HUES64 (cell line): Measurements from ENCODE around the gene APOL2.
"Not testable (repeated sequence)": the region's sequence is repeated elsewhere in the genome, so short reads cannot be mapped to it uniquely, and the experiment has no call there.

Experiments used
- H3K27ac ChIP-seq: 2 replicates; pipeline ENCODE4 v1.7.0; 2013; ENCODE audit warnings: low read depth, low read length, inconsistent platforms
- H3K27me3 ChIP-seq: 2 replicates; pipeline ENCODE4 v1.6.1; 2013; ENCODE audit warnings: mild to moderate bottlenecking, low read length; ENCODE audit not compliant: insufficient read depth
- H3K36me3 ChIP-seq: 2 replicates; pipeline ENCODE4 v1.6.1; 2013; ENCODE audit warnings: mild to moderate bottlenecking, low read length; ENCODE audit not compliant: insufficient read depth
- H3K4me1 ChIP-seq: 2 replicates; pipeline ENCODE4 v1.6.1; 2013; ENCODE audit warnings: mild to moderate bottlenecking, low read length, moderate library complexity; ENCODE audit not compliant: insufficient read depth
- H3K4me3 ChIP-seq: 2 replicates; pipeline ENCODE4 v1.5.1; 2013; ENCODE audit warnings: mild to moderate bottlenecking, low read length, moderate library complexity
- H3K9ac ChIP-seq: 2 replicates; pipeline ENCODE4 v1.6.1; 2013; ENCODE audit warnings: mild to moderate bottlenecking, low read depth, low read length
- H3K9me3 ChIP-seq: 2 replicates; pipeline ENCODE4 v1.6.1; 2013; ENCODE audit warnings: low read depth, low read length; ENCODE audit not compliant: insufficient read depth
- WGBS: fragments of 150-250, 120-280 bp; methylation state at CpG from one replicate; pipeline ENCODE4 v1.1.7; 2013; ENCODE audit warnings: missing lambda C conversion rate; 5-methylcytosine and 5-hydroxymethylcytosine counted together

Gene APOL2

DNA sequence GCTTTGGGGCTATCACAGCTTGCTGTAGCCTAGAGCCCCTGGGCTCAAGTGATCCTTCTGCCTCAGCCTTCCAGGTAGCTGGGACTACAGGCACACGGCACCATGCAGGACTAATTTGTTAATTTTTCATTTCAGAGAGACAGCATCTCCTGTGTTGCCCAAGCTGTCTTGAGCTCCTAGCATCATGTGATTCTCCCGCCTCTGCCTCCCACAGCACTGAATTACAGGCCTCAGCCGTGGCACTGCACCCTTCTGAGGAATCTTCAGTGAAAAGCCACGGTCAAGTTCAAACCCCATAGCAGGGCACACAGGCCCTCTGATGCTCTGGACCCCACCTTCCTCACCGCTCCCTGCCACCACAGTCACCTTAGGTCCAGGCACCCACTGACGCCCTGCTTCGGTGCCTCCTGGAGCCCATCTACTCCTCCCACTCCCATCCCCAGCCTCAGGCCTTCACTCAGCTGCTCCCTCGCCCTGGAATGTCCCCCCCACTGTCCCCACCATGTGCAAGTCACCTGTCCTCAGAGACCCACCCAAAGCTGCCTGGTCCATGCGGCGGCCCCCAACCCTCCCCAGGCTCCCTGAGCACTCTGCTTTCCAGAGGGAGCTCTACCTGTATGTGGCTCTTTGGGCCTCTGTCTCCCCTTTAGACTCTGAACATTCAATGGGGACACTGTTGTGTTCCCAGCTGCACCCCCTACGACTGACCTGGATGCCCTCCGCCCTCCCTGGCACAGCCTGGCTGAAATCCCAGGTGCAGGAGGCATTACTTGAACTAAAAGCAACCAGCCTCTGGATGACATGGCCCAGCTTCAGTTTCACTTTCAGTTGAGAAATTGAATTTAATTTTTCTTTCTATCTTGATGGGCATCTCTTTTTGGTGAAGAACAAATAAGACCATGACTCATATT, 1.6 kb downstream of the APOL2 start:
- peaks cover 14% of the 10 kb centered on the region for H3K4me1 ChIP-seq
- WGBS = 92% methylated on average over 12 of the region's 12 CpGs
- H3K4me3 ChIP-seq = no peak overlapping the region
- H3K27me3 ChIP-seq = no peaks in the 10 kb centered on the region
- no peak overlapping the region for H3K27ac ChIP-seq
- H3K9me3 ChIP-seq = no peaks in the 10 kb centered on the region
- H3K36me3 ChIP-seq = 0 out of 2 replicates have a peak, but pooled peaks cover 4% of the 10 kb centered on the region
- no peak overlapping the region for H3K9ac ChIP-seq

DNA sequence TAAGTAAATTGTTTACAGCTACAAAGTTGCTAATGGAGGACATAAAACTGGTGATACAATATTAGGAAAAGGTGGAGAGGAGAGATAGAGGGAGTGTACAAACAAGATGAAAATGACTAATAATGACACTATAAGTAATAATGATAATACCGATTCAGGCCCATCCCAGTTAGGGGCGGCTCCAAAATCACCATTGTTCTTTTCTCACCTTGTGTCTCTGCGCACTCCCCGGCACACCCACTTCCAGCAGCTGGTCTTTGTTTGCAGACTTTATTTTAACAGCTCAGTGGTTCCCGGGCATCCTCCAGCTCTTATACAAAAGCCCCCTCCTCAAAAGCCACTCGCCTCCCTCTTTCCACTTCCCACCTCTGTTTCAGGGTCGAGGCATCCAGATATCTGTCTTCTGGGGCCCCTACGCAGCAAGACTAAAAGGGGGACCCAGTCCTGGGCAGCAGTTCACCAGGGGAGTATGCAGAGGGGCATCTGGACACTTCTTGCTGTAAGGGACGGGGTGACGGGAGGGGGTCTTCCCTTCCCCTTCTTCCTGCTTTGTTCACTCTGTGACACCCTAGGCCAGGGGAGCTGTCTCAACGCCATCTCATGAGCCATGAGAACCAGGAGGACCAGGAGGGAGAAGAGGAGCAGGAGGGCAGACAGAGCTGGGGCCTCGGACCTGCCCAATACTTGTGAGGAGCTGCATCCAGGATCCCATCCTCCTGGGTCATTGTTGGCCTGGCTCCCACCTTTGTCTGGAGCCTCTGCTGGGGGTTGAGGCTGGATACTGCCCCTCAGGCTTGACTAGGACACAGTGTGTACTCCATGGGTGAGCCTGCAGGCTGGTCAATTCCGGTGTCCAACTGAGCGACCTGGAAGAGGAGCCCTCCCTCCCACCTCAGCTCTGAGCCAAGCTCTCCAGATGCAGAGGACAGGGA, 2.7 kb downstream of the APOL2 start:
- Histone ChIP-seq H3K36me3 (0 out of 2 replicates have a peak, but pooled peaks cover 4% of the 10 kb centered on the region), H3K4me1 (peaks cover 14% of the 10 kb centered on the region), H3K9ac (no peak overlapping the region), H3K9me3 (no peaks in the 10 kb centered on the region), H3K27me3 (no peaks in the 10 kb centered on the region), H3K27ac (no peak overlapping the region), H3K4me3 (no peak overlapping the region)
- 91% methylated on average over 14 of the region's 14 CpGs for WGBS

DNA sequence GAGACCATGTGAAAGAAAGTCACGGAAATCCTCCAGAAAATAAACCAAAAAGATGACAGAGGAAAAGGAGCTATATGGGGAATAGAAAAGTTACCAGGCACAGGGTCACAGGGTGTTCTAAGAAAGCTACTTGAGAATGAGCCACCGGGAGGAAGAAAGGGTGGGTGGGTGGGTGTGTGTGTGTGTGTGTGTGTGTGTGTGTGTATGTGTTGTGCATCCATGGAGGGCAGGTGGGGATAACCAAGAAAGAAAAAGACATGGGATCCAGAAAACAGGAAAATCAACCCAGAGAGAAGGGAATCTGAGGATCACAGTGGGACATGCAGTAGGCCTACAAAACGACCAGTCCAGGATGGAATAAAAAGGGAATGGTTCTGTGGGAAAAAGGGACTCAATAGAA, 3.7 kb downstream of the APOL2 start:
- Histone ChIP-seq H3K9me3 (no peaks in the 10 kb centered on the region), H3K27me3 (no peaks in the 10 kb centered on the region), H3K36me3 (0 out of 2 replicates have a peak, but pooled peaks cover 11% of the 10 kb centered on the region), H3K4me3 (no peak overlapping the region), H3K4me1 (peaks cover 14% of the 10 kb centered on the region), H3K9ac (no peak overlapping the region), H3K27ac (no peak overlapping the region)
- WGBS = 92% methylated on average over 3 of the region's 3 CpGs

DNA sequence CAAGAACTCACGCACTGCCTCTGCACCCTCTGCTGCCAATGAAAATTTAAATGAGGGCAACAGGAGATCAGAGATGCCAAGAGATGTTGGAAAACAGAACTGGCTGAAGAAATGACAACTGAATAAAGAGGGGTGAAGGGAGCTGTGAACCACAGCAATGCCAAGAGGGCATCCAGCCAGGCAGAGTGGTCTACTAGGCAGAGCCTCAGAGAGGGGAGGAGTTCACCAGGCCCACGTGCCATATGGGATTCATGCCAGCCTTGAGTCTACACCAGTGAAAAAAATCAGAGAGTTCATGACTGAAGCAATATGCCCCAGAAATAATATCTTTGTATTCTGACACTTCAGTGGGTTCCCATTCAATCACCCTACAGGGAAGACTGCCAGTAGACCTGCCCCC, 4.4 kb downstream of the APOL2 start:
- Histone ChIP-seq H3K27me3 (no peaks in the 10 kb centered on the region), H3K4me3 (no peak overlapping the region), H3K9ac (no peak overlapping the region), H3K36me3 (0 out of 2 replicates have a peak, but pooled peaks cover 13% of the 10 kb centered on the region), H3K27ac (no peak overlapping the region), H3K4me1 (peaks cover 13% of the 10 kb centered on the region), H3K9me3 (no peaks in the 10 kb centered on the region)
- WGBS = 93% methylated on average over 2 of the region's 2 CpGs

DNA sequence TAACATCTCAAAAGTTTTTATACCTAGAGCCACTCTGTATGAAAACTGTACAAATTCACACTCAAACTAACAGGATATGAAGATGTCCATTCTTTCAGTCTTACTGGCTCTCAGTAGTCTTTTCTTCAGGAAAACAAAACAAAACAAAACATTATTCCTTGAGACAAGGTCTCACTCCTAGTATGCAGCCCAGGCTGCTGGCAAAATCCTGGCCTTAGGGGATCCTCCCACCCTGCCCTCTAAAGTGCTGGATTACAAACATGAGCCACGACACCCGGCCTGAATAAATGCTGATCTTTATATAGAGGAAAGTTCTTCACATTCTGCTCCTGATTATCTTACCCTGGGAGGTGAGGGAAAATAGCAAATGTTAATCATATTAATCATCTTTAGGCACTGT, 5.1 kb downstream of the APOL2 start:
- no CpG with 5 or more reads among the region's 2 CpGs for WGBS

DNA sequence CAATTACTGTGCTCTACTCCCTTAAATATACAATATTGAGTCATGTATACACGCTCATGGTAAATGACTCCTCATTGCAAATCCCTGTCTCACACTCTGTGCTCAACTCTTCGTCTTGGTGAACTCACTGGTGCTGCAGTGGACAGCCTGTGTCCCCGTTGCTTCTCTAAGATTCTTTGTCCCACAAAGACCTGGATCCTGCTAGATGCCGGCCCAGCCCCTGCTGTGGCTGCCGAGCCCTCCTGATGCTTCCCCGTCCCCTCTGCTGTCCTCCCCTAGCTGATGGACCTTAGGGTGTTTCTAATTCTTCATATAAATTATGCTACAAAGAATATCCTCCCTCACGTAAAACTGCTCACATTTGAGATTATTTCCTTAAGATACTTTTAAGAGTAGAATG, 5.5 kb downstream of the APOL2 start:
- 0 out of 2 replicates have a peak, but pooled peaks cover 13% of the 10 kb centered on the region for H3K36me3 ChIP-seq
- no peaks in the 10 kb centered on the region for H3K9me3 ChIP-seq
- no peak overlapping the region for H3K27ac ChIP-seq
- 89% methylated on average over 6 of the region's 7 CpGs for WGBS
- H3K4me1 ChIP-seq = peaks cover 4% of the 10 kb centered on the region
- no peak overlapping the region for H3K9ac ChIP-seq
- no peaks in the 10 kb centered on the region for H3K27me3 ChIP-seq
- H3K4me3 ChIP-seq = no peak overlapping the region

More for the DNA sequence above, 5.1 kb downstream of the APOL2 start:
- H3K9me3 ChIP-seq = no peaks in the 10 kb centered on the region
- H3K27ac ChIP-seq = no peak overlapping the region
- H3K9ac ChIP-seq = no peak overlapping the region
- peaks cover 8% of the 10 kb centered on the region for H3K4me1 ChIP-seq
- H3K27me3 ChIP-seq = no peaks in the 10 kb centered on the region
- no peak overlapping the region for H3K4me3 ChIP-seq
- H3K36me3 ChIP-seq = 0 out of 2 replicates have a peak, but pooled peaks cover 13% of the 10 kb centered on the region

DNA sequence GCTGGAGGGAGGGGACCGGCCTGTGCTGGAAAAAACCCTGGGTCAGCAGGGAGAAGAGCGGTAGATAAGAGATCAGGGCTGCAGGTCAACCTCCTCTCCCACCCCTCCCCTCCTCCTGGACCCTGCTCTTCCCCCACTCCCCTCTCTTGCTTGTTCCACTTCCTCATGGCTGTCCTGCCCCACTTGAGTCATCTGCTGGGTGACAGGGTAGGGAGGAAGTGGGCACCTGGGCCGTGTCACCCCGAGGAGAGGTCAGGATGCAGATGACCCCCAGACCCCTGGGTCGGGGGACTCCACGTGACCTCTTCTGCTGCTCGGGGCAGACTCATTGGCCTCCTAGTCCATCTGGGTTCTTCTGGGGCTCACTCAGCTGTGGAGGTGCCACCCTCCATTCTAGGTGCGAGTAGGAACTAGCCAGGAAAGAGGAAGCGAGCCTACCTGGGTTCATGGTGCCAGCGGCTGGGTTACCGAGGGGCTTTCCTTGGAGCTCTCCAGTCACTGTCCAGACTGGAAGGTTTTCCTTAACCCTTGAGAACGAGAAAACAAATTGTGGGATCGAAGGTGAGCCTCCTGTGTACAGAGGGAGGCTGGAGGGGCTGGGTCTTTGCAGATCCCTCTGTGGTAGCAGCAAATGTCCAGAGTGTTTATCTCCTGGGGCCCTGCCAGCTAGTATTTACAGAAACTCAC, 6.5 kb downstream of the APOL2 start:
- H3K27me3 ChIP-seq = no peaks in the 10 kb centered on the region
- WGBS = 93% methylated on average over 13 of the region's 13 CpGs
- no peak overlapping the region for H3K4me3 ChIP-seq
- no peaks in the 10 kb centered on the region for H3K9me3 ChIP-seq
- no peak overlapping the region for H3K9ac ChIP-seq
- no peaks in the 10 kb centered on the region for H3K4me1 ChIP-seq
- H3K36me3 ChIP-seq = 0 out of 2 replicates have a peak, but pooled peaks cover 13% of the 10 kb centered on the region
- no peak overlapping the region for H3K27ac ChIP-seq

DNA sequence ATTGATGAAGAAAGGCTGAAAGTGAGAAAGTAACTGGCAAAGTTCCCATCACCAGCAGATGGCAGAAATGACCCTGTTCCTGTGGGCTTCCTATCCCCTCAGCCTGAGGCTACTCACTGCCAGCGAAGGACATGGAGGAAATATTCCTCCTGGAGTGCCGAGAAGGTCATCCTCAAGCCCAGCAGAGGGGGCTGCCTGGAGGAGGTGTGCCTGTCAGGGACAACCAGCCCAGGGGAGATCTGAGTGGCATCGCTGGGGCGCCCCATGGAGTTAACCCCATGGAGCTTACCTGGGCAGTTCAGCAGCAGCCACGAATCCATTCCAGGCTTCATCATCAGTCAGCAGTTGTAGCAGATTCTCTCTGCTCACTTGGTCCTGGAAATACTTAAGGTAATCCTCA, 8.3 kb downstream of the APOL2 start:
- not testable (repeated sequence) for H3K27ac ChIP-seq, H3K4me1 ChIP-seq, H3K9ac ChIP-seq, H3K27me3 ChIP-seq, H3K4me3 ChIP-seq, H3K9me3 ChIP-seq
- 0 out of 2 replicates have a peak, but pooled peaks cover 13% of the 10 kb centered on the region for H3K36me3 ChIP-seq
- 70% methylated on average over 5 of the region's 5 CpGs for WGBS

DNA sequence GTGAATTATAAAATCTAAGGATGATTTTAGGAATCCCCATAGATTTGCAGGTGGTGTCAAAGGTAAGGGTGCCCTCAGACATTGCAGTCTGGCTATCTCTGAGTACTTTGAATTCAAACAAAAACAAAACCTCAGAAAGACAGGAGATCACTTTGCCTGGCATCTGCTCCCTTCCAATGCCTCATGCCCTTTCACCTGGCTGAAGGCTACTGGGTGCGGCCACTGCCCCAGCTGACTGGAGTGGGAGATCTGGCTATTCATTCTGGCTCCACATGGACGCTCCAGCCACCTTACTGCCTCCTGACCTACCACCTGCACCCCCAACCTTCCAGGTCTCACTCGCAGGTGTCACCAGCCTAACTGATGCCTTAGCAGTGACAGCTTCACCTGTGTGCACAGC, 9.7 kb downstream of the APOL2 start:
- WGBS = 77% methylated on average over 3 of the region's 3 CpGs
- 0 out of 2 replicates have a peak, but pooled peaks cover 13% of the 10 kb centered on the region for H3K36me3 ChIP-seq

DNA sequence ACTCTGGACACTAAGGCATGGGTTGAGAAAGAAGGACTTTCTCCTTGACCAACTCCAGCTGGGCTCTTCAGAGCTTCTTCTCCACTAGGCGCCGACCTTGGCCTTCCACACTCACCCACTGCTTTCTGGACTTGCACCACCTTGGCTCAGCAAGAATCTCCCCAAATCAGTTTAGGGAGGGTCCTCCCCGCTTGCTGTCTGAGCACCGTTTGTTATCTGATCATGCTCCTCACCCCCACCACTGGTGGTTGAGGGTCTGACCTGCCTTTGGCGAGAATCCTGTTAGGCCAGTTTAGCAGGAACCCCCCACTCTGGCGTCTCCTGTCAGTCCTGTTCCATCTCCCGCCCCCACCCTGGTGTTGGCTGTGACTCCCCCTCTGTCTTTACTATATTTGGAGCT, 10.4 kb downstream of the APOL2 start:
- Histone ChIP-seq H3K9ac (no peak overlapping the region), H3K4me3 (no peak overlapping the region), H3K27ac (no peak overlapping the region), H3K36me3 (0 out of 2 replicates have a peak, but pooled peaks cover 13% of the 10 kb centered on the region), H3K9me3 (no peaks in the 10 kb centered on the region), H3K4me1 (no peaks in the 10 kb centered on the region), H3K27me3 (no peaks in the 10 kb centered on the region)
- 83% methylated on average over 7 of the region's 7 CpGs for WGBS

More for the DNA sequence above, 9.7 kb downstream of the APOL2 start:
- H3K27me3 ChIP-seq, H3K27ac ChIP-seq, H3K9me3 ChIP-seq, H3K9ac ChIP-seq, H3K4me1 ChIP-seq, H3K4me3 ChIP-seq: not testable (repeated sequence)
